ENCODE data around the gene C9orf72. TPM values are rescaled to one million over a fixed set of nuclear protein-coding genes. Genes with fewer than 3 reads are reported as not detected.

C9orf72 gene
- total RNA-seq, 2 experiments from 2014 or later, result 10.2 TPM

- no peaks in the 10 kb centered on the region for H3K9me3 Mint-ChIP-seq (ENCODE audit: low read depth)
- H3K27ac Mint-ChIP-seq, result no peak overlapping the region
- POLR2A ChIA-PET, result no interaction called here
- CTCF ChIA-PET, result interaction anchor here (1.2 to 1.9 kb wide), 2 partner anchors 29 to 225 kb away, joined by 3 to 5 read pairs; partner anchors contain the start of gene MOB3B
- DNase-seq, result no peak
- no peak for ATAC-seq
- peaks cover 3% of the 10 kb centered on the region for H3K4me1 Mint-ChIP-seq
- H3K27me3 Mint-ChIP-seq, result no peaks in the 10 kb centered on the region
- H3K4me3 Mint-ChIP-seq, result no peak overlapping the region
- H3K36me3 Mint-ChIP-seq (ENCODE audit: low read depth), result peaks cover 18% of the 10 kb centered on the region
- intact Hi-C loops (cut with DNase I, micrococcal nuclease), result no loop called here
Measured at GRCh38 chr9:27558307-27558706, 15.0 kb downstream of the C9orf72 start.

- Mint-ChIP-seq H3K4me1 (no peaks in the 10 kb centered on the region), H3K9me3 (ENCODE audit: low read depth) (no peaks in the 10 kb centered on the region), H3K36me3 (ENCODE audit: low read depth) (peaks cover 22% of the 10 kb centered on the region), H3K27ac (no peak overlapping the region), H3K27me3 (no peaks in the 10 kb centered on the region), H3K4me3 (no peak overlapping the region)
- no peak for DNase-seq
- ATAC-seq, result no peak
- CTCF ChIA-PET, result interaction anchor here (0.8 kb wide), 1 partner anchor 12 kb away, joined by 4 read pairs; no protein-coding TSS in a partner anchor
- intact Hi-C loops (cut with DNase I, micrococcal nuclease), result no loop called here
- POLR2A ChIA-PET, result no interaction called here
Measured at GRCh38 chr9:27556470-27556869, 16.8 kb downstream of the C9orf72 start.

GRCh38 chr9:27554712-27555111 lies 18.6 kb downstream of the C9orf72 start:
- intact Hi-C loops (cut with DNase I, micrococcal nuclease), result no loop called here
- H3K27ac Mint-ChIP-seq, result no peak overlapping the region
- ChIA-PET POLR2A (no interaction called here), CTCF (interaction anchor here (0.7 to 1.2 kb wide), 3 partner anchors 15 to 225 kb away, joined by 3 read pairs; no protein-coding TSS in a partner anchor)
- no peaks in the 10 kb centered on the region for H3K27me3 Mint-ChIP-seq
- no peak for ATAC-seq
- DNase-seq, result no peak
- H3K4me3 Mint-ChIP-seq, result no peak overlapping the region
- H3K9me3 Mint-ChIP-seq (ENCODE audit: low read depth), result no peaks in the 10 kb centered on the region
- no peaks in the 10 kb centered on the region for H3K4me1 Mint-ChIP-seq
- peaks cover 20% of the 10 kb centered on the region for H3K36me3 Mint-ChIP-seq (ENCODE audit: low read depth)

- Mint-ChIP-seq H3K27me3 (no peaks in the 10 kb centered on the region), H3K4me3 (no peak overlapping the region), H3K27ac (no peak overlapping the region), H3K36me3 (ENCODE audit: low read depth) (peaks cover 18% of the 10 kb centered on the region), H3K9me3 (ENCODE audit: low read depth) (no peaks in the 10 kb centered on the region), H3K4me1 (no peaks in the 10 kb centered on the region)
- ChIA-PET CTCF (interaction anchor here (0.7 to 1.3 kb wide), 3 partner anchors 74 to 217 kb away, joined by 3 to 5 read pairs (median 3); no protein-coding TSS in a partner anchor), POLR2A (no interaction called here)
- ATAC-seq (no peak), DNase-seq (no peak)
- intact Hi-C loops (cut with DNase I, micrococcal nuclease), result no loop called here
Measured at GRCh38 chr9:27549196-27549755, 24.0 kb downstream of the C9orf72 start.

- Mint-ChIP-seq H3K9me3 (ENCODE audit: low read depth) (no peaks in the 10 kb centered on the region), H3K36me3 (ENCODE audit: low read depth) (peaks cover 15% of the 10 kb centered on the region), H3K4me3 (no peak overlapping the region), H3K4me1 (no peaks in the 10 kb centered on the region), H3K27me3 (no peaks in the 10 kb centered on the region), H3K27ac (no peak overlapping the region)
- no peak for DNase-seq
- POLR2A ChIA-PET, result no interaction called here
- ATAC-seq, result no peak
- intact Hi-C loops (cut with DNase I, micrococcal nuclease), result loop anchor here (1.0 kb wide), 1 partner anchor 215 kb away; no protein-coding TSS in a partner anchor
- CTCF ChIA-PET, result interaction anchor here (1.1 to 4.0 kb wide), 5 partner anchors 11 to 216 kb away, joined by 3 to 32 read pairs (median 4); no protein-coding TSS in a partner anchor
Measured at GRCh38 chr9:27548055-27548741, 25.1 kb downstream of the C9orf72 start.

GRCh38 chr9:27545471-27545870 lies 27.8 kb downstream of the C9orf72 start:
- H3K4me3 Mint-ChIP-seq, result no peak overlapping the region
- H3K27me3 Mint-ChIP-seq, result no peaks in the 10 kb centered on the region
- H3K27ac Mint-ChIP-seq, result no peak overlapping the region
- ChIA-PET CTCF (interaction anchor here (1.3 to 4.0 kb wide), 4 partner anchors 9 to 213 kb away, joined by 4 to 32 read pairs (median 5); no protein-coding TSS in a partner anchor), POLR2A (no interaction called here)
- H3K9me3 Mint-ChIP-seq (ENCODE audit: low read depth), result no peaks in the 10 kb centered on the region
- intact Hi-C loops (cut with DNase I, micrococcal nuclease), result loop anchor here in 1 of 2 experiments (1.0 kb wide), 1 partner anchor 12 kb away; no protein-coding TSS in a partner anchor
- peaks cover 15% of the 10 kb centered on the region for H3K36me3 Mint-ChIP-seq (ENCODE audit: low read depth)
- DNase-seq, result no peak
- H3K4me1 Mint-ChIP-seq, result no peaks in the 10 kb centered on the region
- no peak for ATAC-seq

GRCh38 chr9:27542508-27542907 lies 30.8 kb downstream of the C9orf72 start:
- peaks cover 13% of the 10 kb centered on the region for H3K36me3 Mint-ChIP-seq (ENCODE audit: low read depth)
- no peaks in the 10 kb centered on the region for H3K27me3 Mint-ChIP-seq
- ATAC-seq (no peak), DNase-seq (no peak)
- CTCF ChIA-PET, result no interaction called here
- no peaks in the 10 kb centered on the region for H3K9me3 Mint-ChIP-seq (ENCODE audit: low read depth)
- H3K27ac Mint-ChIP-seq, result no peak overlapping the region
- no peak overlapping the region for H3K4me3 Mint-ChIP-seq
- POLR2A ChIA-PET, result no interaction called here
- intact Hi-C loops (cut with DNase I, micrococcal nuclease), result no loop called here
- no peaks in the 10 kb centered on the region for H3K4me1 Mint-ChIP-seq

GRCh38 chr9:27541740-27542139 lies 31.5 kb downstream of the C9orf72 start:
- no peaks in the 10 kb centered on the region for H3K9me3 Mint-ChIP-seq (ENCODE audit: low read depth)
- H3K27ac Mint-ChIP-seq, result no peak overlapping the region
- ChIA-PET POLR2A (no interaction called here), CTCF (interaction anchor here (1.0 kb wide), 1 partner anchor 18 kb away, joined by 3 read pairs; no protein-coding TSS in a partner anchor)
- intact Hi-C loops (cut with DNase I, micrococcal nuclease), result no loop called here
- H3K36me3 Mint-ChIP-seq (ENCODE audit: low read depth), result peaks cover 13% of the 10 kb centered on the region
- ATAC-seq (no peak), DNase-seq (no peak)
- no peaks in the 10 kb centered on the region for H3K27me3 Mint-ChIP-seq
- H3K4me3 Mint-ChIP-seq, result no peak overlapping the region
- no peaks in the 10 kb centered on the region for H3K4me1 Mint-ChIP-seq

GRCh38 chr9:27540502-27540901 lies 32.8 kb downstream of the C9orf72 start:
- Mint-ChIP-seq H3K27ac (no peak overlapping the region), H3K9me3 (ENCODE audit: low read depth) (no peaks in the 10 kb centered on the region), H3K36me3 (ENCODE audit: low read depth) (peaks cover 17% of the 10 kb centered on the region), H3K27me3 (no peaks in the 10 kb centered on the region), H3K4me1 (no peaks in the 10 kb centered on the region), H3K4me3 (no peak overlapping the region)
- intact Hi-C loops (cut with DNase I, micrococcal nuclease), result no loop called here
- ChIA-PET CTCF (interaction anchor here (2.0 kb wide), 1 partner anchor 11 kb away, joined by 8 read pairs; the partner anchor contains the start of gene MOB3B), POLR2A (no interaction called here)
- DNase-seq (no peak), ATAC-seq (no peak)

GRCh38 chr9:27539479-27540441 lies 33.5 kb downstream of the C9orf72 start:
- ChIA-PET POLR2A (no interaction called here), CTCF (interaction anchor here (0.6 to 2.0 kb wide), 2 partner anchors 10 to 317 kb away, joined by 4 to 8 read pairs; partner anchors contain the start of gene MOB3B)
- H3K4me3 Mint-ChIP-seq, result no peak overlapping the region
- H3K27ac Mint-ChIP-seq, result no peak overlapping the region
- no peak for ATAC-seq
- DNase-seq, result no peak
- no peaks in the 10 kb centered on the region for H3K9me3 Mint-ChIP-seq (ENCODE audit: low read depth)
- H3K36me3 Mint-ChIP-seq (ENCODE audit: low read depth), result peaks cover 17% of the 10 kb centered on the region
- H3K27me3 Mint-ChIP-seq, result no peaks in the 10 kb centered on the region
- no peaks in the 10 kb centered on the region for H3K4me1 Mint-ChIP-seq
- intact Hi-C loops (cut with DNase I, micrococcal nuclease), result loop anchor here in 1 of 2 experiments (10.0 kb wide), 1 partner anchor 65 kb away; no protein-coding TSS in a partner anchor

GRCh38 chr9:27538647-27539046 lies 34.6 kb downstream of the C9orf72 start:
- Mint-ChIP-seq H3K4me3 (no peak overlapping the region), H3K27ac (no peak overlapping the region), H3K27me3 (no peaks in the 10 kb centered on the region), H3K9me3 (ENCODE audit: low read depth) (no peaks in the 10 kb centered on the region), H3K4me1 (no peaks in the 10 kb centered on the region), H3K36me3 (ENCODE audit: low read depth) (peaks cover 13% of the 10 kb centered on the region)
- ChIA-PET CTCF (interaction anchor here (0.9 kb wide), 1 partner anchor 42 kb away, joined by 3 read pairs; no protein-coding TSS in a partner anchor), POLR2A (no interaction called here)
- ATAC-seq (no peak), DNase-seq (no peak)
- intact Hi-C loops (cut with DNase I, micrococcal nuclease), result loop anchor here in 1 of 2 experiments (10.0 kb wide), 1 partner anchor 66 kb away; no protein-coding TSS in a partner anchor
